SK-N-SH (cell line): Measurements from ENCODE around the gene ICE1.

ENCODE experiments used
- FOXM1 ChIP-seq: IDR thresholded peaks from 2 replicates; pipeline ENCODE4 v1.4.0; 2012; ENCODE audit warnings: low read depth, mild to moderate bottlenecking
- GATA2 ChIP-seq: sonication (generic); formaldehyde crosslinking; IDR thresholded peaks from 2 replicates; pipeline ENCODE4 v1.5.0; 2020; ENCODE audit warnings: mild to moderate bottlenecking, missing genetic modification reagents
- MEF2A ChIP-seq: IDR thresholded peaks from 2 replicates; pipeline ENCODE4 v1.4.0; 2012; ENCODE audit warnings: low read depth, borderline replicate concordance
- NFIC ChIP-seq: IDR thresholded peaks from 2 replicates; pipeline ENCODE4 v1.4.0; 2012; ENCODE audit warnings: borderline replicate concordance
- POLR2AphosphoS5 ChIP-seq: IDR thresholded peaks from 2 replicates; pipeline ENCODE4 v1.6.1; 2012; ENCODE audit warnings: low read depth, low read length
- TAF1 ChIP-seq: IDR thresholded peaks from 2 replicates; pipeline ENCODE4 v1.6.1; 2012; ENCODE audit warnings: low read depth, mild to moderate bottlenecking, low read length, moderate library complexity, borderline replicate concordance
- USF1 ChIP-seq: IDR thresholded peaks from 2 replicates; pipeline ENCODE4 v1.4.0; 2012; ENCODE audit warnings: low read depth, borderline replicate concordance
- YY1 ChIP-seq: IDR thresholded peaks from 2 replicates; pipeline ENCODE4 v1.4.0; 2012; ENCODE audit warnings: low read depth, mild to moderate bottlenecking
- TF ChIP-seq, protein P1 (sequence below): IDR thresholded peaks from 2 replicates; pipeline ENCODE4 v1.4.0; 2012; ENCODE audit warnings: low read depth
- TF ChIP-seq, protein P2 (sequence below): IDR thresholded peaks from 2 replicates; pipeline ENCODE4; 2012
- TF ChIP-seq, protein P3 (sequence below): fragments of 200-600 bp; sonication (generic); IDR thresholded peaks from 2 replicates; pipeline ENCODE4 v1.6.1; 2017; ENCODE audit warnings: antibody characterized with exemption, mild to moderate bottlenecking, moderate library complexity
- TF ChIP-seq, protein P4 (sequence below): IDR thresholded peaks from 2 replicates; pipeline ENCODE4 v1.6.1; 2012; ENCODE audit warnings: mild to moderate bottlenecking, low read depth, low read length, moderate library complexity

- no peak for TF ChIP-seq YY1
- TF ChIP-seq, protein P1, sequence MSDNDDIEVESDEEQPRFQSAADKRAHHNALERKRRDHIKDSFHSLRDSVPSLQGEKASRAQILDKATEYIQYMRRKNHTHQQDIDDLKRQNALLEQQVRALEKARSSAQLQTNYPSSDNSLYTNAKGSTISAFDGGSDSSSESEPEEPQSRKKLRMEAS, result no peak
- TF ChIP-seq, protein P2, sequence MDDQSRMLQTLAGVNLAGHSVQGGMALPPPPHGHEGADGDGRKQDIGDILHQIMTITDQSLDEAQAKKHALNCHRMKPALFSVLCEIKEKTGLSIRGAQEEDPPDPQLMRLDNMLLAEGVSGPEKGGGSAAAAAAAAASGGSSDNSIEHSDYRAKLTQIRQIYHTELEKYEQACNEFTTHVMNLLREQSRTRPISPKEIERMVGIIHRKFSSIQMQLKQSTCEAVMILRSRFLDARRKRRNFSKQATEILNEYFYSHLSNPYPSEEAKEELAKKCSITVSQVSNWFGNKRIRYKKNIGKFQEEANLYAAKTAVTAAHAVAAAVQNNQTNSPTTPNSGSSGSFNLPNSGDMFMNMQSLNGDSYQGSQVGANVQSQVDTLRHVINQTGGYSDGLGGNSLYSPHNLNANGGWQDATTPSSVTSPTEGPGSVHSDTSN, result no peak
- TF ChIP-seq, protein P3, sequence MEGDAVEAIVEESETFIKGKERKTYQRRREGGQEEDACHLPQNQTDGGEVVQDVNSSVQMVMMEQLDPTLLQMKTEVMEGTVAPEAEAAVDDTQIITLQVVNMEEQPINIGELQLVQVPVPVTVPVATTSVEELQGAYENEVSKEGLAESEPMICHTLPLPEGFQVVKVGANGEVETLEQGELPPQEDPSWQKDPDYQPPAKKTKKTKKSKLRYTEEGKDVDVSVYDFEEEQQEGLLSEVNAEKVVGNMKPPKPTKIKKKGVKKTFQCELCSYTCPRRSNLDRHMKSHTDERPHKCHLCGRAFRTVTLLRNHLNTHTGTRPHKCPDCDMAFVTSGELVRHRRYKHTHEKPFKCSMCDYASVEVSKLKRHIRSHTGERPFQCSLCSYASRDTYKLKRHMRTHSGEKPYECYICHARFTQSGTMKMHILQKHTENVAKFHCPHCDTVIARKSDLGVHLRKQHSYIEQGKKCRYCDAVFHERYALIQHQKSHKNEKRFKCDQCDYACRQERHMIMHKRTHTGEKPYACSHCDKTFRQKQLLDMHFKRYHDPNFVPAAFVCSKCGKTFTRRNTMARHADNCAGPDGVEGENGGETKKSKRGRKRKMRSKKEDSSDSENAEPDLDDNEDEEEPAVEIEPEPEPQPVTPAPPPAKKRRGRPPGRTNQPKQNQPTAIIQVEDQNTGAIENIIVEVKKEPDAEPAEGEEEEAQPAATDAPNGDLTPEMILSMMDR, result no peak
- TF ChIP-seq, protein P4, sequence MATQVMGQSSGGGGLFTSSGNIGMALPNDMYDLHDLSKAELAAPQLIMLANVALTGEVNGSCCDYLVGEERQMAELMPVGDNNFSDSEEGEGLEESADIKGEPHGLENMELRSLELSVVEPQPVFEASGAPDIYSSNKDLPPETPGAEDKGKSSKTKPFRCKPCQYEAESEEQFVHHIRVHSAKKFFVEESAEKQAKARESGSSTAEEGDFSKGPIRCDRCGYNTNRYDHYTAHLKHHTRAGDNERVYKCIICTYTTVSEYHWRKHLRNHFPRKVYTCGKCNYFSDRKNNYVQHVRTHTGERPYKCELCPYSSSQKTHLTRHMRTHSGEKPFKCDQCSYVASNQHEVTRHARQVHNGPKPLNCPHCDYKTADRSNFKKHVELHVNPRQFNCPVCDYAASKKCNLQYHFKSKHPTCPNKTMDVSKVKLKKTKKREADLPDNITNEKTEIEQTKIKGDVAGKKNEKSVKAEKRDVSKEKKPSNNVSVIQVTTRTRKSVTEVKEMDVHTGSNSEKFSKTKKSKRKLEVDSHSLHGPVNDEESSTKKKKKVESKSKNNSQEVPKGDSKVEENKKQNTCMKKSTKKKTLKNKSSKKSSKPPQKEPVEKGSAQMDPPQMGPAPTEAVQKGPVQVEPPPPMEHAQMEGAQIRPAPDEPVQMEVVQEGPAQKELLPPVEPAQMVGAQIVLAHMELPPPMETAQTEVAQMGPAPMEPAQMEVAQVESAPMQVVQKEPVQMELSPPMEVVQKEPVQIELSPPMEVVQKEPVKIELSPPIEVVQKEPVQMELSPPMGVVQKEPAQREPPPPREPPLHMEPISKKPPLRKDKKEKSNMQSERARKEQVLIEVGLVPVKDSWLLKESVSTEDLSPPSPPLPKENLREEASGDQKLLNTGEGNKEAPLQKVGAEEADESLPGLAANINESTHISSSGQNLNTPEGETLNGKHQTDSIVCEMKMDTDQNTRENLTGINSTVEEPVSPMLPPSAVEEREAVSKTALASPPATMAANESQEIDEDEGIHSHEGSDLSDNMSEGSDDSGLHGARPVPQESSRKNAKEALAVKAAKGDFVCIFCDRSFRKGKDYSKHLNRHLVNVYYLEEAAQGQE, result no peak
- no peak for TF ChIP-seq POLR2AphosphoS5
- no peak for TF ChIP-seq GATA2 (CRISPR knock-in tag)
- no peak for TF ChIP-seq FOXM1
- no peak for TF ChIP-seq NFIC
- no peak for TF ChIP-seq TAF1
- TF ChIP-seq MEF2A, result no peak
- TF ChIP-seq USF1, result no peak
Observed at GRCh38 chr5:5384660-5385330, 37.7 kb upstream of the ICE1 start.
